Upper lobe of left lung (tissue), 6 donors: Measurements from ENCODE around the gene MS4A18. TPM values are rescaled to one million over a fixed set of nuclear protein-coding genes. Genes with fewer than 3 reads are reported as not detected.

ENCODE experiments used
- ATAC-seq, 2 donors: fragments of 200-7000 bp; cut with Tn5 transposase; one replicate each; pipeline ENCODE4 v1.9.1; 2022; ENCODE audit warnings: mild to moderate bottlenecking in 2 of 2, moderate library complexity in 2 of 2; ENCODE audit not compliant: low FRiP score in 2 of 2
- DNase-seq, 2 donors: peaks; one replicate each; pipeline ENCODE4 v3.0.0-alpha.2; 2019 to 2020
- H3K27ac ChIP-seq, 4 donors: fragments of 200-600 bp; sonication (generic); one replicate each; pipeline ENCODE4 v1.5.1; 2016 to 2019
- H3K27me3 ChIP-seq, 4 donors: fragments of 200-600 bp; sonication (generic); one replicate each; pipeline ENCODE4 v1.5.1; 2017 to 2019
- H3K36me3 ChIP-seq, 4 donors: fragments of 200-600 bp; sonication (generic); one replicate each; pipeline ENCODE4 v1.5.1; 2016 to 2019
- H3K4me1 ChIP-seq, 4 donors: fragments of 200-600 bp; sonication (generic); one replicate each; pipeline ENCODE4 v1.5.1; 2018 to 2019
- H3K4me3 ChIP-seq, 4 donors: fragments of 200-600 bp; sonication (generic); one replicate each; pipeline ENCODE4 v1.5.1; 2017 to 2019; ENCODE audit warnings: mild to moderate bottlenecking in 2 of 4, moderate library complexity in 1 of 4
- H3K9me3 ChIP-seq, 4 donors: fragments of 200-600 bp; sonication (generic); one replicate each; pipeline ENCODE4 v1.5.1; 2018 to 2019
- CTCF ChIP-seq, 6 experiments: fragments of 450-650 bp in 4 of 6; fragments of 200-600 bp in 2 of 6; sonication (generic) in 2 of 6; IDR thresholded peaks; one replicate each; pipeline ENCODE4 v1.5.1; 2016 to 2019; ENCODE audit warnings: antibody characterized with exemption in 6 of 6
- EP300 ChIP-seq, 4 donors: sonication (generic); formaldehyde crosslinking; IDR thresholded peaks; one replicate each; pipeline ENCODE4 v1.5.1; 2017; ENCODE audit warnings: antibody characterized with exemption in 4 of 4, control low read depth in 2 of 4
- POLR2A ChIP-seq, 4 donors: fragments of 450-650 bp; IDR thresholded peaks; one replicate each; pipeline ENCODE4 v1.5.1; 2016 to 2017; ENCODE audit warnings: antibody characterized with exemption in 4 of 4, mild to moderate bottlenecking in 2 of 4
- POLR2AphosphoS5 ChIP-seq, 2 donors: sonication (generic); formaldehyde crosslinking; IDR thresholded peaks; one replicate each; pipeline ENCODE4 v1.5.1; 2017; ENCODE audit warnings: antibody characterized with exemption in 2 of 2
- WGBS, 2 donors: methylation state at CpG; one replicate each; pipeline ENCODE4 v1.1.5; 2017 to 2018; 5-methylcytosine and 5-hydroxymethylcytosine counted together
- total RNA-seq, 6 donors: library from RNA; depleted of rRNA in 4 of 6; stranded (reverse); fragments of >200 nt in 4 of 6; gene quantifications; one replicate each; pipeline versions ENCODE4 v1.1.0 to v1.2.1, GENCODE V29; 2016 to 2021
- donor health status: DM: no; HTN: no; CAD: no; lungs with moderate emphysema.
- donor health status: DM: no; HTN: yes; CAD: no; lungs with severe emphysema.

MS4A18 gene
- total RNA-seq, 6 donors from 2014 or later = not detected

GRCh38 chr11:60781286-60781980, 56.9 kb downstream of the MS4A18 start:
- TF ChIP-seq POLR2AphosphoS5 (IDR thresholded peaks at IDR 0.05) = no peak
- TF ChIP-seq CTCF (IDR thresholded peaks at IDR 0.05) = no peak

GRCh38 chr11:60781981-60782316, 57.4 kb downstream of the MS4A18 start:
- no peak overlapping the region for H3K4me3 ChIP-seq
- peaks cover 0 to 4% (median under 1%) of the 10 kb centered on the region in 4 donors for H3K4me1 ChIP-seq
- ATAC-seq = no peak
- no peak for DNase-seq
- H3K9me3 ChIP-seq = no peaks in the 10 kb centered on the region
- no peaks in the 10 kb centered on the region for H3K27me3 ChIP-seq
- 93 to 96% methylated on average over 4 of the region's 4 CpGs for WGBS, 2 donors
- H3K27ac ChIP-seq = no peak overlapping the region
- H3K36me3 ChIP-seq = no peaks in the 10 kb centered on the region
- TF ChIP-seq POLR2AphosphoS5 (IDR thresholded peaks at IDR 0.05) (no peak), CTCF (IDR thresholded peaks at IDR 0.05) (no peak), POLR2A (IDR thresholded peaks at IDR 0.05) (no peak), EP300 (IDR thresholded peaks at IDR 0.05) (no peak)

More at GRCh38 chr11:60781286-60781980, 56.9 kb downstream of the MS4A18 start:
- H3K27me3 ChIP-seq = no peaks in the 10 kb centered on the region
- ATAC-seq = no peak
- no peaks in the 10 kb centered on the region for H3K4me1 ChIP-seq
- H3K9me3 ChIP-seq = no peaks in the 10 kb centered on the region
- H3K36me3 ChIP-seq = no peaks in the 10 kb centered on the region
- no peak overlapping the region for H3K4me3 ChIP-seq
- WGBS, 2 donors = 75 to 77% methylated on average over 7 of the region's 7 CpGs
- no peak overlapping the region for H3K27ac ChIP-seq
- no peak for DNase-seq

- no peak overlapping the region for H3K4me3 ChIP-seq
- TF ChIP-seq POLR2AphosphoS5 (IDR thresholded peaks at IDR 0.05) (no peak), POLR2A (IDR thresholded peaks at IDR 0.05) (no peak), CTCF (IDR thresholded peaks at IDR 0.05) (no peak), EP300 (IDR thresholded peaks at IDR 0.05) (no peak)
- ATAC-seq (no peak), DNase-seq (no peak)
- H3K9me3 ChIP-seq = no peaks in the 10 kb centered on the region
- no peak overlapping the region for H3K27ac ChIP-seq
- WGBS, 2 donors = 84 to 90% methylated on average over 12 of the region's 12 CpGs
- no peaks in the 10 kb centered on the region for H3K27me3 ChIP-seq
- H3K4me1 ChIP-seq = peaks cover 0 to 5% (median 2%) of the 10 kb centered on the region in 4 donors
- no peaks in the 10 kb centered on the region for H3K36me3 ChIP-seq
Measured at GRCh38 chr11:60782393-60783140, 58.0 kb downstream of the MS4A18 start.

GRCh38 chr11:60783141-60783484, 58.6 kb downstream of the MS4A18 start:
- TF ChIP-seq POLR2A (IDR thresholded peaks at IDR 0.05) = no peak

GRCh38 chr11:60783911-60784310, 59.4 kb downstream of the MS4A18 start:
- no peaks in the 10 kb centered on the region for H3K27me3 ChIP-seq
- H3K4me3 ChIP-seq = no peak overlapping the region
- no peaks in the 10 kb centered on the region for H3K9me3 ChIP-seq
- no peak for DNase-seq
- no peak for ATAC-seq
- no peak for TF ChIP-seq CTCF (IDR thresholded peaks at IDR 0.05)
- TF ChIP-seq POLR2AphosphoS5 (IDR thresholded peaks at IDR 0.05) = no peak
- no peak for TF ChIP-seq POLR2A (IDR thresholded peaks at IDR 0.05)
- TF ChIP-seq EP300 (IDR thresholded peaks at IDR 0.05) = no peak
- 90 to 96% methylated on average over 6 to 7 of the region's 7 CpGs for WGBS, 2 donors
- no peak overlapping the region for H3K27ac ChIP-seq
- H3K36me3 ChIP-seq = no peaks in the 10 kb centered on the region
- peaks cover 0 to 5% (median 2%) of the 10 kb centered on the region in 4 donors for H3K4me1 ChIP-seq

More at GRCh38 chr11:60783141-60783484, 58.6 kb downstream of the MS4A18 start:
- no peaks in the 10 kb centered on the region for H3K36me3 ChIP-seq
- no peak overlapping the region for H3K27ac ChIP-seq
- no peaks in the 10 kb centered on the region for H3K9me3 ChIP-seq
- no peak overlapping the region for H3K4me3 ChIP-seq
- WGBS, 2 donors = 86 to 91% methylated on average over 8 of the region's 8 CpGs
- ATAC-seq (no peak), DNase-seq (no peak)
- peaks cover 0 to 5% (median 2%) of the 10 kb centered on the region in 4 donors for H3K4me1 ChIP-seq
- H3K27me3 ChIP-seq = no peaks in the 10 kb centered on the region
